GM12878 (cell line): ENCODE measurements around the gene RETN. TPM values are rescaled to one million over a fixed set of nuclear protein-coding genes. Genes with fewer than 3 reads are reported as not detected.

Source experiments
- ATAC-seq: fragments of 200-7000 bp; cut with Tn5 transposase; 3 replicates; pipeline ENCODE4 v1.9.1; 2020; ENCODE audit warnings: mild to moderate bottlenecking, moderate library complexity
- BruUV-seq: library from RNA; stranded (reverse); fragments of 400-500 nt; replicated peaks from 2 replicates; lab custom pipeline; 2021; lab: Mats Ljungman, UMichigan
- CTCF ChIA-PET: fragments of 300-600 bp; sonication (Branson Sonifier 250); formaldehyde crosslinking; extraction: SDS; loops from one replicate; lab custom pipeline; 2021; ENCODE audit warnings: inconsistent platforms; lab: Yijun Ruan, JAX
- POLR2A ChIA-PET: fragments of 350-600 bp; formaldehyde crosslinking; extraction: SDS; loops from one replicate; lab custom pipeline; 2021; ENCODE audit warnings: inconsistent platforms; lab: Charles Lee
- RAD21 ChIA-PET: fragments of 300-600 bp; sonication (Branson Sonifier 250); formaldehyde crosslinking; loops from one replicate; lab custom pipeline; 2023; ENCODE audit warnings: antibody characterized with exemption; ENCODE audit not compliant: unreplicated experiment; lab: Charles Lee
- SMC1A ChIA-PET: fragments of 300-600 bp; sonication (Branson Sonifier 250); formaldehyde crosslinking; loops from one replicate; lab custom pipeline; 2023; ENCODE audit not compliant: unreplicated experiment, uncharacterized antibody; lab: Charles Lee
- DNase-seq: peaks from one replicate; pipeline ENCODE4 v3.0.0-alpha.2; 2011; ENCODE audit warnings: low read depth, low spot score
- FAIRE-seq: peaks from 3 replicates; lab custom pipeline; 2011; peaks lifted over from hg19 to GRCh38; lab: Jason Lieb, UNC
- H2AFZ ChIP-seq: 2 replicates; pipeline ENCODE4 v1.6.0; 2011; ENCODE audit warnings: low read depth, low read length, control low read depth; ENCODE audit not compliant: control insufficient read depth
- H3K27ac ChIP-seq: 2 replicates; pipeline ENCODE4 v1.5.1; 2011; ENCODE audit warnings: control low read depth; ENCODE audit not compliant: control insufficient read depth, insufficient read depth
- H3K27me3 ChIP-seq, 2 experiments: replicated peaks in 1 of 2; 2 replicates each; pipeline versions ENCODE4 v1.6.0 to v1.6.1; 2011; ENCODE audit warnings: low read length in 1 of 2; ENCODE audit not compliant: control insufficient read depth in 2 of 2, insufficient read depth in 2 of 2
- H3K36me3 ChIP-seq, 2 experiments: 2 replicates each; pipeline ENCODE4 v1.5.1; 2011; ENCODE audit warnings: low read length in 1 of 2; ENCODE audit not compliant: control insufficient read depth in 2 of 2, insufficient read depth in 2 of 2
- H3K4me1 ChIP-seq: 2 replicates; pipeline ENCODE4 v1.6.1; 2011; ENCODE audit warnings: mild to moderate bottlenecking, low read length, moderate library complexity, mixed read lengths; ENCODE audit not compliant: control insufficient read depth, insufficient read depth
- H3K4me2 ChIP-seq: 2 replicates; pipeline ENCODE4 v1.6.0; 2011; ENCODE audit warnings: control low read depth; ENCODE audit not compliant: control insufficient read depth, insufficient read depth
- H3K4me3 ChIP-seq: fragments of 200-600 bp; sonication (generic); 2 replicates; pipeline ENCODE4 v1.5.1; 2016
- H3K79me2 ChIP-seq: 2 replicates; pipeline ENCODE4 v1.6.0; 2011; ENCODE audit warnings: low read length; ENCODE audit not compliant: control insufficient read depth, insufficient read depth
- H3K9ac ChIP-seq: 2 replicates; pipeline ENCODE4 v1.8.0; 2011; ENCODE audit warnings: low read length, control low read depth, mixed read lengths; ENCODE audit not compliant: control insufficient read depth, insufficient read depth
- H3K9me3 ChIP-seq: replicated peaks from 3 replicates; pipeline ENCODE4 v1.5.1; 2011; ENCODE audit warnings: mild to moderate bottlenecking, low read length; ENCODE audit not compliant: control insufficient read depth, insufficient read depth
- H4K20me1 ChIP-seq: 2 replicates; pipeline ENCODE4 v1.6.0; 2011; ENCODE audit not compliant: control insufficient read depth, insufficient read depth
- WGBS: methylation state at CpG from one replicate; pipeline ENCODE4 v1.1.6; 2016; ENCODE audit warnings: low lambda C conversion rate; ENCODE audit not compliant: insufficient replicate concordance, insufficient coverage; ENCODE audit errors: missing lambda C conversion rate; 5-methylcytosine and 5-hydroxymethylcytosine counted together
- in situ Hi-C: fragments of 300-500 bp; cut with MboI; formaldehyde crosslinking; loops from 9 replicates; pipeline ENCODE4 v1.14.3; 2018; ENCODE audit warnings: mixed read lengths
- intact Hi-C: fragments of 100-400 bp; cut with micrococcal nuclease; formaldehyde crosslinking; loops from one replicate; pipeline ENCODE4 v1.14.2; 2022; ENCODE audit not compliant: unreplicated experiment
- polyA plus RNA-seq, 11 experiments: library from polyadenylated mRNA; depleted of rRNA in 4 of 11; unstranded in 6 of 11; stranded (reverse) in 5 of 11; fragments of >200 nt; fragmentation: Nextera tagmentation in 4 of 11; fragmentation: Illumina TruSeq in 1 of 11; extraction: Ambion mirVana in 4 of 11; extraction: Trizol in 1 of 11; gene quantifications; 1 replicate in 1 of 11; 2 replicates in 10 of 11; pipeline versions ENCODE4 v1.2.1 to v1.2.3, GENCODE V29; 2011 to 2016; ENCODE audit warnings: inconsistent platforms in 2 of 11, missing spikeins in 2 of 11, low read depth in 1 of 11
- total RNA-seq, 4 experiments: library from RNA; depleted of rRNA in 3 of 4; stranded (reverse); fragments of >200 nt in 3 of 4; fragmentation: Illumina TruSeq in 1 of 4; extraction: Trizol in 1 of 4; gene quantifications; 2 replicates each; pipeline versions ENCODE4 v1.2.1 to v1.2.3, GENCODE V29; 2013 to 2021
- TF ChIP-seq, protein P1 (sequence below): fragments of 450-650 bp; IDR thresholded peaks from 2 replicates; pipeline ENCODE4 v1.6.1; 2016; ENCODE audit warnings: mild to moderate bottlenecking
- TF ChIP-seq, protein P2 (sequence below): IDR thresholded peaks from 2 replicates; pipeline ENCODE4 v1.6.1; 2012; ENCODE audit warnings: low read length, inconsistent platforms

RETN gene
- total and polyA plus RNA-seq, 10 of the 15 experiments (the other 5 are each of a cell fraction or from before 2014, with no cell fraction given), result 0.26 TPM; not detected in 9

DNA sequence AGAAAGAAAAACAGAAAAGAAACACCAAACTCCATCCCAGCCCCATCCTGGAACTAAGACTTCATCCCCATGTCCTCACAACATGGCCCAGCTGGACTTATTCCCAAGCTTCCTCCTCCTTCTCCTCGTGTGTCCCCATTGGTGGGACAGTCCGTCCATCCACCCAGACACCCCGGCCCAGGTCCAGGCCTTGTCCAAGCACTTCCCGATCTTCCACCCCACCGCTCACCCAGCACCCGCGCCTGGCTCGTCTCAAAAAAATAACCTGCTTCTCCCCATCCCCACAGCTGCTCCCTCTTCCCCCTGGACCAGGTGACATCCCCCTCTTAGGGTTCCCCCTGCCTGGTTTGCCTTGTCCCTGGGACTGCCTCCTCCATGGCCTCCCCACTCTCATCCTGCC lies 34.5 kb downstream of the RETN start:
- ATAC-seq (no peak), FAIRE-seq (no peak), DNase-seq (no peak)
- Histone ChIP-seq H4K20me1 (no peaks in the 10 kb centered on the region), H3K27ac (peak overlapping the region; percentile 99), H3K4me1 (peaks cover 70% of the 10 kb centered on the region), H3K4me2 (no peak overlapping the region), H2AFZ (no peak overlapping the region), H3K9me3 (no peaks in the 10 kb centered on the region; the same call in 2 of the 3 replicates), H3K36me3 (no peaks in the 10 kb centered on the region), H3K79me2 (peaks cover 32% of the 10 kb centered on the region), H3K9ac (0 out of 2 replicates have a peak overlapping the region, but pooled peaks have one; percentile 1), H3K4me3 (no peak overlapping the region), H3K27me3 (no peaks in the 10 kb centered on the region)
- no TSS peak for BruUV-seq
- intact Hi-C loops (loop anchor here (5.0 to 10.0 kb wide), 2 partner anchors 104 to 491 kb away; no protein-coding TSS in a partner anchor), in situ Hi-C loops (loop anchor here (10.0 kb wide), 2 partner anchors 519 to 1179 kb away; no protein-coding TSS in a partner anchor)
- WGBS, result 81% methylated on average over 8 of the region's 8 CpGs
- TF ChIP-seq, protein P1, sequence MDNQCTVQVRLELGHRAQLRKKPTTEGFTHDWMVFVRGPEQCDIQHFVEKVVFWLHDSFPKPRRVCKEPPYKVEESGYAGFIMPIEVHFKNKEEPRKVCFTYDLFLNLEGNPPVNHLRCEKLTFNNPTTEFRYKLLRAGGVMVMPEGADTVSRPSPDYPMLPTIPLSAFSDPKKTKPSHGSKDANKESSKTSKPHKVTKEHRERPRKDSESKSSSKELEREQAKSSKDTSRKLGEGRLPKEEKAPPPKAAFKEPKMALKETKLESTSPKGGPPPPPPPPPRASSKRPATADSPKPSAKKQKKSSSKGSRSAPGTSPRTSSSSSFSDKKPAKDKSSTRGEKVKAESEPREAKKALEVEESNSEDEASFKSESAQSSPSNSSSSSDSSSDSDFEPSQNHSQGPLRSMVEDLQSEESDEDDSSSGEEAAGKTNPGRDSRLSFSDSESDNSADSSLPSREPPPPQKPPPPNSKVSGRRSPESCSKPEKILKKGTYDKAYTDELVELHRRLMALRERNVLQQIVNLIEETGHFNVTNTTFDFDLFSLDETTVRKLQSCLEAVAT, result peak; percentile 89
- TF ChIP-seq, protein P2, sequence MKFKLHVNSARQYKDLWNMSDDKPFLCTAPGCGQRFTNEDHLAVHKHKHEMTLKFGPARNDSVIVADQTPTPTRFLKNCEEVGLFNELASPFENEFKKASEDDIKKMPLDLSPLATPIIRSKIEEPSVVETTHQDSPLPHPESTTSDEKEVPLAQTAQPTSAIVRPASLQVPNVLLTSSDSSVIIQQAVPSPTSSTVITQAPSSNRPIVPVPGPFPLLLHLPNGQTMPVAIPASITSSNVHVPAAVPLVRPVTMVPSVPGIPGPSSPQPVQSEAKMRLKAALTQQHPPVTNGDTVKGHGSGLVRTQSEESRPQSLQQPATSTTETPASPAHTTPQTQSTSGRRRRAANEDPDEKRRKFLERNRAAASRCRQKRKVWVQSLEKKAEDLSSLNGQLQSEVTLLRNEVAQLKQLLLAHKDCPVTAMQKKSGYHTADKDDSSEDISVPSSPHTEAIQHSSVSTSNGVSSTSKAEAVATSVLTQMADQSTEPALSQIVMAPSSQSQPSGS, result no peak
- ChIA-PET POLR2A (interaction anchor here (0.6 to 1.0 kb wide), 6 partner anchors 9 to 521 kb away, joined by 3 to 5 read pairs (median 3); no protein-coding TSS in a partner anchor), CTCF (no interaction called here), SMC1A (interaction anchor here (1.0 kb wide), 1 partner anchor 41 kb away, joined by 6 read pairs; no protein-coding TSS in a partner anchor), RAD21 (interaction anchor here (0.6 to 2.5 kb wide), 2 partner anchors 33 to 40 kb away, joined by 3 to 11 read pairs; no protein-coding TSS in a partner anchor)
